Erythroblast (primary cell): ENCODE results near the gene EMC1.

Experiments used
- GATA1 ChIP-seq: IDR thresholded peaks from 2 replicates; pipeline ENCODE4 v1.6.1; 2011; ENCODE audit warnings: low read depth, mild to moderate bottlenecking, control low read depth, low read length, moderate library complexity
- POLR2A ChIP-seq: IDR thresholded peaks from 2 replicates; pipeline ENCODE4 v1.6.1; 2011; ENCODE audit warnings: mild to moderate bottlenecking, low read length

- TF ChIP-seq POLR2A, result no peak
- no peak for TF ChIP-seq GATA1
Measured at GRCh38 chr1:19219451-19219850, 31.9 kb downstream of the EMC1 start.
